Body of pancreas (tissue), 4 donors: ENCODE data around the gene CD14.

ENCODE experiments used
- CTCF ChIP-seq, 7 experiments: fragments of 450-650 bp in 4 of 7; fragments of 200-600 bp in 3 of 7; sonication (generic) in 3 of 7; IDR thresholded peaks; one replicate each; pipeline ENCODE4 v1.5.1; 2016 to 2019; ENCODE audit warnings: antibody characterized with exemption in 7 of 7
- POLR2A ChIP-seq, 3 donors: fragments of 450-650 bp; IDR thresholded peaks; one replicate each; pipeline ENCODE4 v1.6.1; 2016; ENCODE audit warnings: antibody characterized with exemption in 3 of 3, mild to moderate bottlenecking in 2 of 3

- TF ChIP-seq POLR2A (IDR thresholded peaks at IDR 0.05): no peak
- no peak for TF ChIP-seq CTCF (IDR thresholded peaks at IDR 0.05)
Observed at GRCh38 chr5:140622301-140622700, 10.7 kb downstream of the CD14 start.
